NCI-H2196 treated with DMSO at 0.1 percent for 48 hours (cell line): Measurements from ENCODE around the gene HMGN4.

ENCODE experiments used
- DNase-seq: peaks from one replicate; lab custom pipeline; 2025; ENCODE audit not compliant: unreplicated experiment; lab: John Stamatoyannopoulos, UW

HMGN4 gene

DNA sequence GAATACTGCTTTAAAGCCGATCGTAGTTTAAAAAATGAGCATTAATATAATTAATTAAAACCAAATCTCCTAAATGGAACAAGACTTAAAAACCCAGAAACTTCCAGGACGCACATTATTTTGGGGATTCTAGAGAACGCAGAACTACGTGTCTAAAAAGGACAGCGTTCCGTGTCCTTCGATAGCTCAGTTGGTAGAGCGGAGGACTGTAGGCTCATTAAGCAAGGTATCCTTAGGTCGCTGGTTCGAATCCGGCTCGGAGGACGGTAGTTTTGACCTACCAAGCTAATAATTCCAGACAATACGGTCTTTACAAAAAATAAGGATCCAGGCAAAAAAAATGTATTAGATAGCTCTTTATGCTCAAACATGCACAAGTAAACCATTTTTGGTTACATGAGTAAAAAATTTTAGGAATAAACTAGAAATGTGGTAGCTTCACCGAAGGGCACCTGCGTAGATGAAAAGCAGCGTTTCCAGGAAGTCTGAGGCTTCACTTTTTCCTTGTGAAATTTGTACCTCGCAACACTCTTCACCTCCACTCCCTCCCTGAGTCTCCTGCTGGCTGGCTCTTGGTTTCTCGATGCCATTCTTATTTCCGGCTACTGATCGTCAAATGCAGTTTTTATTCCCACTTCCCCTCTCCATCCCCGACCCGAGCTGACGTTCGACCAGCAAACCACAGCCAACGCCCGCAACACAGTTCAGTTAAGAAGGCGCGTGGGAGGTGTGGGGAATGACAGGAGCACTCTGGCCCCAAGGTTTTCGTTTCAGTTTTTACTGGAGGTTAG, 39.0 kb downstream of the HMGN4 start:
- DNase-seq: no peak

DNA sequence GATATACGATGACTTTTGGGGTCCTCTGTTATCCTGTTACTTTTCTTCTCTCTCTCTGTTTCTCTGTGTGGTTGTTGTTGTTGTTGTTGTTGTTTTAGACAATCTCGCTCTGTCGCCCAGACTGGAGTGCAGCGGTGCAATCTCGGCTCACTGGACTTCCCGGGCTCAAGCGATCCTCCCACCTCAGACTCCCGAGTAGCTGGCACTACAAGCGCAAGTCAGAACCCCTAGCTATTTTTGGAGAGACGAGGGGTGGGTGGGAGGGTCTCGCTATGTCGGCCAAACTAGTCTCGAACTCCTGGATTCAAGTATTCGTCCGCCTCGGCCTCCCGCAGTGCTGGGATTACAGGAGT, 39.5 kb downstream of the HMGN4 start:
- DNase-seq: no peak

DNA sequence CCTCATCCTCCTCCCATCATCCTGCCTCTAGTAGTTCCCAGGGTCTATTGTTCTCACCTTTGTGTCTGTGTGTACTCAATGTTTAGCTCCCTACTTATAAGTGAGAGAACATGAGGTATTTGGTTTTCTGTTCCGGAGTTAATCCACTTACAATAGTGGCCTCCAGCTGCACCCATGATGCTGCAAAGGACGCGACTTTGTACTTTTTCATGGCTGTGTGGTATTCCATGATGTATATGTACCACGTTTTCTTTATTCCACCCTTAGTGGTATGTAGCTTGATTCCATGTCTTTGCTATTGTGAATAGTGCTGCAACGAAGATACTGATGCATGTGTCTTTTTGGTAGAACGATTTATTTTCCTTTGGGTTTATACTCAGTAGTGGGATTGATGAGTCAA, 40.1 kb downstream of the HMGN4 start:
- no peak for DNase-seq

GRCh38 chr6:26578741-26579140, 40.6 kb downstream of the HMGN4 start:
- DNase-seq: no peak

- no peak for DNase-seq
Observed at GRCh38 chr6:26581164-26581915, 43.2 kb downstream of the HMGN4 start.

DNA sequence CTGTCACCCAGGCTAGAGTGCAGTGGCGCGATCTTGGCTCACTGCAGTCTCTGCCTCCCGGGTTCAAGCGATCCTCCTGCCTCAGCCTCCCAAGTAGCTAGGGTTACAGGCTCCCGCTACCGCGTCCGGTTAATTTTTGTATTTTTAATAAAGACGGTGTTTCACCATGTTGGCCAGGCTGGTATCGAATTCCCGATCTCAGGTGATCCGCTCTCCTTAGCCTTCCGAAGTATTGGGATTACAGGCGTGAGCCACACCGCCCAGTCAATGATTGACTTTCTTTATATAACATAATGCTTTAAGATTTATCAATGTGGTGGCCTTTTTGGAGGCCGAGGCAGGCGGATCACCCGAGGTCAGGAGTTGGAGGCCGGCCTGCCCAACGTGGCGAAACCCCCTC, 50.8 kb downstream of the HMGN4 start:
- no peak for DNase-seq

- no peak for DNase-seq
Observed at GRCh38 chr6:26592649-26593048, 54.5 kb downstream of the HMGN4 start.

DNA sequence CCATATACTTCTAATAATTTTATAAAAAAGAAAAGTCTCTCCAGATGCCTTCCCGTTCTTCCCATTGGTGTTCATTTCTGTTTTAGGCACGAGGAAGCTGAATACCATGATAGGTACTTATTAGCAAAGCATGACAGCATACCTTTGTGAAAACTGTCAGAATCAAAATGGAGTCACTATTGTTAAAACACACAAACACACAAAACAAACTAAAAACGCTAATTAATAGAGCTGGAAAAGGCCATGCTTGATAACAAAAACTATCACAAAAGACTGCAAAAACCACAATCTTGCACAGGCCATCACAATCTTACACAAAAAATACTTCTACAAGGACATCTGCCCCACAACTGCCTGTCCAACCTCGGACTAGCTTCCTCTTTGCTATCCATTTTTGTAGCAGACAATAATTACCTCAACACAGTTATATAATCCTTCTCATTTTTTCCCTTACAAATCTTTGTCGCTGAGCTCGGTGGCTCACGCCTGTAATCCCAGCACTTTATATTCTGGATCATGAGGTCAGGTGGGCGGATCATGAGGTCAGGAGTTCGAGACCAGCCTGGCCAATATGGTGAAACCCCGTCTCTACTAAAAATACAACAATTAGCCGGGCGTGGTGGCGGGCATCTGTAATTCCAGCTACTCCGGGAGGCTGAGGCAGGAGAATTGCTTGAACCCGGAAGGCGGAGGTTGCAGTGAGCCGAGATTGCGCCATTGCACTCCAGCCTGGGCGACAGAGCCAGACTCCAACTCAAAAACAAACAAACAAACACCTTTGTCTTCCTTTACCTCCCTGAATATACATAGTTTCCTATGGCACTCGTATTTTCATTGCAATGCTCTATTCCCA, 55.3 kb downstream of the HMGN4 start:
- no peak for DNase-seq

DNA sequence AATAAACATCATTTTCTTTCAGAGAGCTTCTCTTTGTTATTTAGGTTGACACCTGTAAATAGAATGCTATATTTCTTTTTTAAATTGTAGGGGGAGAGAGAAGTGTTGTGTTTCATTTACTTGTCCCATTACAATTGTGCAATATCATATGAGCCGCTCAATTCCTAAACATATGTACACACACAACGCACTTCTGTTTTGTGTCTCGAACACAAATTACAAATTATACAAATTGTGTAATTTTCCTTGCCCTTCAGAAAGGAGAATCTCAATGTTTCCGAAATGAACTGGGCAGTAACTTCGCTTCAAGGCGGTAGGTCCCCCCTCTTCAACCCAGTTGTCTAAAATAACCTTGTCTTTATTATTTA, 55.9 kb downstream of the HMGN4 start:
- no peak for DNase-seq

DNA sequence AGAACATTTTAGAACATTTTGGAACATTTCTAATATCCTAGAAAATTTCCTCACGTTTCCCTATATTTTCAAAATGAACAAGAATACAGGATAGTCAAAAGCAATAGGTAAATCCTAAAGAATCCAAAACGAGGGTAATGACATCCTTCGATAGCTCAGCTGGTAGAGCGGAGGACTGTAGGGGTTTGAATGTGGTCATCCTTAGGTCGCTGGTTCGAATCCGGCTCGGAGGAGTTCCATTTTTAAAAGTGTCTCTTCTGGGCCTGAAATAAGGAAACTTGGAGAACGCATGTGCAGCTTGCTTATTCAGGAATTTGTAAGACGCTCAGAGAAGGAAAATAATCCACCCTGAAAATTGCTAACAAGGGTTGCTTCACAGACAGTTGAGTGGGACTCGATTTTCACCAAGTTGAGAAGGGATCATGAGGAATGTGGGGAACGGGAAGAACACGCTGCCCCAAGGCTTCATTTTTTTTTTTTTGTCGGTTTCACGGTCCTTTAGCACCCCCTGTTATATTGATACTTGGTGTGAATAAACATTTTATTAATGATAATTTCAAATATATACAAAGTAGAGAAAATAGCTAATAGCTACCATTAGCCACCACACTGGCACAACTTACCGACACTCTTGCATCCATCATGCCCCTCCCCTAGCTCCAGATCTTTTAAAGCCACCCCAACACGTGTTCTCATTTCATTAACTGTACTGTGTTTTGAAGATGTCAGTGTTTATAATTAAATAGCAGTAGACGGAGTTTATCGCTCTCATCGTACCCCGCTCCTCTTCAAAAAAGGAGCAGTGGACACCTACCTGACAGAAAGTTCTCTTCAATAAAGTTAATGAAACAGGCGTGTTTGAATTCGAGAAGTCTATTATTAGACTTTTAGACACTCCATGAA, 56.8 kb downstream of the HMGN4 start:
- no peak for DNase-seq

DNA sequence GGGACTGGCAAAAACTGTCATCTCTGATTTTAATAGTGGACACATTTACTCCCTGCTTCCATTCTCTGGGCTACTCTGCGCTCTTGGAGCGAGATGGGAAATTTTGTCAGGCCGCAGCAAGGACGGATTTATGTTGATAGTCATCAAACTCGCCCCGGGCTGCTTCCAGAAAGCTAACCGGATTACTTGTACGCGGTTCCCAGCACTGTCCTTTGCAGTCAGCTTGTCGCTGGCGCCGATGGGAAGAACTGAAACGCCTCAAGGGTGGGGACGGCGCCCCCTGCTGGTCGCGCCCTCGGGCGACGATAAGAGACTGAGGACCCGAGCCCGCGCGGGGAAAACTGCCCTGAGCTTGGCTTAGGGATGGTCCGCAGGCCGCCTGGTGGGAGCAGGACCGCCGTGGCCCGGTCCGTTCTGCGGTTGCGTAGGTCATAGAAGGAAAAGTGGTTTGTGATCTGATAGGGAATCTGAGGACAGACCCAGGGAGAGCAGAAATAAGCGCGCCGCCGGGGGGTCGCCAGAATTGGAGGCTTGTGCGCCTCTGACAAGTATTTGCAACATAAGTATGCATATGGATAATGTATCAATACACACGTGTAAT, 57.6 kb downstream of the HMGN4 start:
- peak; percentile 69 for DNase-seq
